Measurements from ENCODE around the gene UCKL1.

DNA sequence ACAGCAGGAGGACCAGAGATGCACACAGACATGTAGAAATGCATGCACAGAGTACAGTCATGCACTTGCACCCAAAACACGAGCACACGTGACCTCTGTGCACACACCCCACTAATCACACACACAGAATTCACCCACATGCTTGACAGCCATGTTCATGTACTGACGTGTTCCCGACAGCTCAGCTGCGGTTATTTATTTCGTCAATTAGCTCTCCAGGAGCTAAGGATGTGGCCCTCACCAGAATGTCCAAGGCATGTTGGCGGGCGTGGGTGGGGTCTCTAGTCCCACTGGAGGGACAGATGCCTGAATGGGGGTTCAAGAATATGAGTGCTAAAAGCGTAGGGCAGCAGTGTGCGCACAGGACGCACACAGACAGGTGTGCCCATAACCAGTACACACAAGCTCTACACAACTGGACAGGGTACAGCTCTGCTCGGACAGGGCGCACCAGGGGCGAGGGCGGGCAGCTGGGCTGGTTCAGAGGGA, 24.1 kb upstream of the UCKL1 start:
- TF ChIP-seq, protein P1, sequence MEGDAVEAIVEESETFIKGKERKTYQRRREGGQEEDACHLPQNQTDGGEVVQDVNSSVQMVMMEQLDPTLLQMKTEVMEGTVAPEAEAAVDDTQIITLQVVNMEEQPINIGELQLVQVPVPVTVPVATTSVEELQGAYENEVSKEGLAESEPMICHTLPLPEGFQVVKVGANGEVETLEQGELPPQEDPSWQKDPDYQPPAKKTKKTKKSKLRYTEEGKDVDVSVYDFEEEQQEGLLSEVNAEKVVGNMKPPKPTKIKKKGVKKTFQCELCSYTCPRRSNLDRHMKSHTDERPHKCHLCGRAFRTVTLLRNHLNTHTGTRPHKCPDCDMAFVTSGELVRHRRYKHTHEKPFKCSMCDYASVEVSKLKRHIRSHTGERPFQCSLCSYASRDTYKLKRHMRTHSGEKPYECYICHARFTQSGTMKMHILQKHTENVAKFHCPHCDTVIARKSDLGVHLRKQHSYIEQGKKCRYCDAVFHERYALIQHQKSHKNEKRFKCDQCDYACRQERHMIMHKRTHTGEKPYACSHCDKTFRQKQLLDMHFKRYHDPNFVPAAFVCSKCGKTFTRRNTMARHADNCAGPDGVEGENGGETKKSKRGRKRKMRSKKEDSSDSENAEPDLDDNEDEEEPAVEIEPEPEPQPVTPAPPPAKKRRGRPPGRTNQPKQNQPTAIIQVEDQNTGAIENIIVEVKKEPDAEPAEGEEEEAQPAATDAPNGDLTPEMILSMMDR (IDR thresholded peaks at IDR 0.05; ENCODE audit: low read depth, low read length, poor library complexity, severe bottlenecking): no peak
- no peak for TF ChIP-seq EZH2phosphoT487 (IDR thresholded peaks at IDR 0.05; ENCODE audit: borderline replicate concordance, low read length)

All from DOHH2 (cell line).